GM23338 (cell line): Measurements from ENCODE around the gene GRIN2D. TPM values are rescaled to one million over a fixed set of nuclear protein-coding genes. Genes with fewer than 3 reads are reported as not detected.

Experiments
- ATAC-seq: fragments of 200-7000 bp; cut with Tn5 transposase; 3 replicates; pipeline ENCODE4 v1.9.1; 2020
- DNase-seq: peaks from one replicate; pipeline ENCODE4 v3.0.0-alpha.2; 2015; ENCODE audit warnings: low spot score
- H2AFZ ChIP-seq: fragments of 200-600 bp; sonication (generic); 2 replicates; pipeline ENCODE4 v1.8.0; 2016; ENCODE audit warnings: antibody characterized with exemption, mild to moderate bottlenecking, moderate library complexity
- H3F3A ChIP-seq: fragments of 200-600 bp; sonication (generic); replicated peaks from 2 replicates; pipeline ENCODE4 v1.8.0; 2017; ENCODE audit warnings: antibody characterized with exemption, mixed run types, low read depth
- H3K27ac ChIP-seq: fragments of 200-600 bp; sonication (generic); 2 replicates; pipeline ENCODE4 v1.6.1; 2016; ENCODE audit warnings: low read depth
- H3K27me3 ChIP-seq: fragments of 200-600 bp; sonication (generic); 2 replicates; pipeline ENCODE4 v1.8.0; 2016; ENCODE audit warnings: mild to moderate bottlenecking, mixed run types, moderate library complexity; ENCODE audit not compliant: insufficient read depth
- H3K36me3 ChIP-seq: fragments of 200-600 bp; sonication (generic); 2 replicates; pipeline ENCODE4 v1.8.0; 2016; ENCODE audit warnings: mild to moderate bottlenecking; ENCODE audit not compliant: insufficient read depth
- H3K4me1 ChIP-seq: fragments of 200-600 bp; sonication (generic); 2 replicates; pipeline ENCODE4 v1.8.0; 2016; ENCODE audit warnings: mild to moderate bottlenecking, moderate library complexity; ENCODE audit not compliant: insufficient read depth
- H3K4me2 ChIP-seq: fragments of 200-600 bp; sonication (generic); 2 replicates; pipeline ENCODE4 v1.7.1; 2017; ENCODE audit warnings: mixed run types
- H3K4me3 ChIP-seq: fragments of 200-600 bp; sonication (generic); 2 replicates; pipeline ENCODE4 v1.6.1; 2016; ENCODE audit warnings: mixed run types
- H3K79me2 ChIP-seq: fragments of 200-600 bp; sonication (generic); replicated peaks from 2 replicates; pipeline ENCODE4 v1.8.0; 2017; ENCODE audit warnings: mild to moderate bottlenecking; ENCODE audit not compliant: insufficient read depth
- H3K9me2 ChIP-seq: fragments of 200-600 bp; sonication (generic); 2 replicates; pipeline ENCODE4 v1.8.0; 2017; ENCODE audit not compliant: insufficient read depth
- H4K20me1 ChIP-seq: fragments of 200-600 bp; sonication (generic); replicated peaks from 2 replicates; pipeline ENCODE4 v1.8.0; 2017; ENCODE audit warnings: mild to moderate bottlenecking; ENCODE audit not compliant: insufficient read depth
- H3K27ac Mint-ChIP-seq: 2 replicates; pipeline ENCODE4 v1.8.0; 2020; ENCODE audit warnings: inconsistent platforms, mild to moderate bottlenecking, moderate library complexity, mixed read lengths
- H3K27me3 Mint-ChIP-seq: 3 replicates; pipeline ENCODE4 v1.8.0; 2022; ENCODE audit warnings: low read depth, mild to moderate bottlenecking, moderate library complexity, mixed read lengths, inconsistent platforms; ENCODE audit not compliant: insufficient read depth, poor library complexity
- H3K36me3 Mint-ChIP-seq: 3 replicates; pipeline ENCODE4 v1.8.0; 2021; ENCODE audit warnings: low read depth, mild to moderate bottlenecking, inconsistent platforms, moderate library complexity, mixed read lengths
- H3K4me1 Mint-ChIP-seq: 3 replicates; pipeline ENCODE4 v1.8.0; 2020; ENCODE audit warnings: mild to moderate bottlenecking, inconsistent platforms, mixed read lengths
- H3K4me3 Mint-ChIP-seq: 3 replicates; pipeline ENCODE4 v1.8.0; 2021; ENCODE audit warnings: moderate library complexity, mild to moderate bottlenecking, inconsistent platforms, mixed read lengths
- H3K9me3 Mint-ChIP-seq: 3 replicates; pipeline ENCODE4 v1.8.0; 2020; ENCODE audit warnings: moderate library complexity, mild to moderate bottlenecking, inconsistent platforms, mixed read lengths
- CREB1 ChIP-seq: fragments of 250-450 bp; sonication (Bioruptor Pico); IDR thresholded peaks from 2 replicates; pipeline ENCODE4 v1.5.0; 2020; ENCODE audit warnings: low read depth, mild to moderate bottlenecking, moderate library complexity
- CTCF ChIP-seq, 2 experiments: fragments of 200-600 bp in 1 of 2; sonication (generic) in 1 of 2; conservative IDR thresholded peaks; 2 replicates each; pipeline versions ENCODE4 v1.5.1 to v1.6.1; 2016 to 2017; ENCODE audit warnings: antibody characterized with exemption in 2 of 2, low read depth in 2 of 2, mild to moderate bottlenecking in 2 of 2, moderate library complexity in 1 of 2
- ETS1 ChIP-seq: IDR thresholded peaks from 2 replicates; pipeline ENCODE4 v1.6.1; 2016; ENCODE audit warnings: antibody characterized with exemption
- polyA plus RNA-seq: library from polyadenylated mRNA; unstranded; fragments of >200 nt; fragmentation: Nextera tagmentation; extraction: Ambion mirVana; gene quantifications from 2 replicates; pipeline ENCODE4 v1.2.1, GENCODE V29; 2016
- total RNA-seq: library from RNA; depleted of rRNA; stranded (reverse); fragments of >200 nt; shearing (Covaris generic); gene quantifications from 2 replicates; pipeline ENCODE4 v1.2.3, GENCODE V29; 2014

The GRIN2D gene
- total and polyA plus RNA-seq, 2 experiments from 2014 or later = 4.4 to 20.0 TPM

- H3K4me1 Mint-ChIP-seq = peaks cover 24% of the 10 kb centered on the region; the same call in 2 of the 3 replicates
- Histone ChIP-seq H3K79me2 (no peaks in the 10 kb centered on the region), H3K4me2 (no peak overlapping the region; the same call in 1 of the 2 replicates), H3K9me2 (no peaks in the 10 kb centered on the region), H2AFZ (no peak overlapping the region), H3F3A (peaks cover 16% of the 10 kb centered on the region; the same call in 1 of the 2 replicates), H3K27me3 (no peaks in the 10 kb centered on the region), H3K4me3 (no peak overlapping the region), H3K36me3 (peaks cover 22% of the 10 kb centered on the region), H4K20me1 (no peaks in the 10 kb centered on the region), H3K4me1 (peaks cover 13% of the 10 kb centered on the region), H3K27ac (no peak overlapping the region; the same call in 1 of the 2 replicates)
- DNase-seq = peak; percentile 60
- peak; percentile 9 for ATAC-seq
- H3K27ac Mint-ChIP-seq = peak overlapping the region; percentile 82
- no peaks in the 10 kb centered on the region for H3K9me3 Mint-ChIP-seq
- H3K36me3 Mint-ChIP-seq = peaks cover 19% of the 10 kb centered on the region
- peak; percentile 33 to 46 for TF ChIP-seq CTCF (conservative IDR thresholded peaks at IDR 0.05; ENCODE audit: low read depth in 2 of 2)
- TF ChIP-seq ETS1 = no peak
- H3K4me3 Mint-ChIP-seq = peak overlapping the region; percentile 55; the same call in 1 of the 3 replicates
- H3K27me3 Mint-ChIP-seq = peaks cover 26% of the 10 kb centered on the region
These were observed 25.0 kb downstream of the GRIN2D start for GRCh38 chr19:48418317-48419064.

GRCh38 chr19:48419158-48419920, 25.9 kb downstream of the GRIN2D start:
- no peaks in the 10 kb centered on the region for H3K79me2 ChIP-seq
- H3K27ac Mint-ChIP-seq = peak overlapping the region; percentile 82
- peaks cover 11% of the 10 kb centered on the region; the same call in 1 of the 2 replicates for H3F3A ChIP-seq
- peak; percentile 96 for DNase-seq
- no peaks in the 10 kb centered on the region for H3K27me3 ChIP-seq
- H3K27me3 Mint-ChIP-seq = peaks cover 21% of the 10 kb centered on the region
- peak; percentile 78 for ATAC-seq
- H3K9me2 ChIP-seq = no peaks in the 10 kb centered on the region
- no peak overlapping the region for H3K4me3 ChIP-seq
- H3K4me2 ChIP-seq = no peak overlapping the region; the same call in 1 of the 2 replicates
- H3K27ac ChIP-seq = 0 out of 2 replicates have a peak overlapping the region, but pooled peaks have one; percentile 84
- no peak for TF ChIP-seq CREB1 (CRISPR knock-in tag)
- peak; percentile 97 for TF ChIP-seq ETS1
- peak overlapping the region; percentile 55; the same call in 2 of the 3 replicates for H3K4me3 Mint-ChIP-seq
- H3K4me1 Mint-ChIP-seq = peaks cover 15% of the 10 kb centered on the region; the same call in 2 of the 3 replicates
- no peak overlapping the region for H2AFZ ChIP-seq
- peaks cover 22% of the 10 kb centered on the region for H3K36me3 ChIP-seq
- H3K36me3 Mint-ChIP-seq = peaks cover 22% of the 10 kb centered on the region
- H4K20me1 ChIP-seq = no peaks in the 10 kb centered on the region
- peaks cover 5% of the 10 kb centered on the region for H3K4me1 ChIP-seq
- no peaks in the 10 kb centered on the region for H3K9me3 Mint-ChIP-seq
